Prostate gland (tissue), 2 donors: ENCODE results near the gene RAPGEF4. TPM values are rescaled to one million over a fixed set of nuclear protein-coding genes. Genes with fewer than 3 reads are reported as not detected.

Experiments
- small RNA-seq, 2 donors: library from RNA; depleted of rRNA; stranded (forward); fragments of <200 nt; gene quantifications; one replicate each; pipeline ENCODE3, GENCODE V24; 2016
- total RNA-seq, 2 donors: library from RNA; depleted of rRNA; stranded (reverse); fragments of >200 nt; gene quantifications; one replicate each; pipeline ENCODE4 v1.1.0, GENCODE V29; 2016

Gene RAPGEF4
- total RNA-seq, 2 donors from 2014 or later: 7.3 to 31.0 TPM

Small RNA genes lying within 50 kb of the gene (small RNA-seq; reads per million reads assigned to genes)
- 0 reads per million in 2 donors for gene RF01210

Other genes starting within 250 kb of the RAPGEF4 start
- 10 to 100 TPM in 1 of 2 donors, 1 to 10 TPM in 1; 6.2 to 14.4 TPM for gene PDK1, start 179.8 kb upstream of the RAPGEF4 start, total RNA-seq